ENCODE data around the gene CEPT1.

DNA sequence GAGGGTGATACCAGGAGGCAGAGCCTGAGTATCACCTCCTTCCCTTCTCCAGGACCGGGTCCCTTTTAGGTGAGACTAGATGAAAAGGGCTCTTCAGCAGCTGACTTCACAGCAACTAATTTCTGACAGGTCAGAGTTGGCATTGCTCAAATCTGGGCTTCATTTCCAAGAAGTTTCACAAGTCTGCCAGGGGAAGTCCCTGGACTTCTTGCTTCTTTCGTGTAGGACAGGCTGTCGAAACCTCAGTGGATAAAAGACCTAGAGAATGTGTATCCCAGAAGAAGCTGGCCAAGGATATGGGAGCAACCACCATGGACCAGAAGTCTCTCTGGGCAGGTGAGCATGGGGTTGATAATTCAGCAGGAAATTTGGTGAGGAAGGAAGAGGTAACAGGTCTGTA, 87.4 kb downstream of the CEPT1 start, which contains the start of gene CHI3L2:
- TF ChIP-seq, protein P1, sequence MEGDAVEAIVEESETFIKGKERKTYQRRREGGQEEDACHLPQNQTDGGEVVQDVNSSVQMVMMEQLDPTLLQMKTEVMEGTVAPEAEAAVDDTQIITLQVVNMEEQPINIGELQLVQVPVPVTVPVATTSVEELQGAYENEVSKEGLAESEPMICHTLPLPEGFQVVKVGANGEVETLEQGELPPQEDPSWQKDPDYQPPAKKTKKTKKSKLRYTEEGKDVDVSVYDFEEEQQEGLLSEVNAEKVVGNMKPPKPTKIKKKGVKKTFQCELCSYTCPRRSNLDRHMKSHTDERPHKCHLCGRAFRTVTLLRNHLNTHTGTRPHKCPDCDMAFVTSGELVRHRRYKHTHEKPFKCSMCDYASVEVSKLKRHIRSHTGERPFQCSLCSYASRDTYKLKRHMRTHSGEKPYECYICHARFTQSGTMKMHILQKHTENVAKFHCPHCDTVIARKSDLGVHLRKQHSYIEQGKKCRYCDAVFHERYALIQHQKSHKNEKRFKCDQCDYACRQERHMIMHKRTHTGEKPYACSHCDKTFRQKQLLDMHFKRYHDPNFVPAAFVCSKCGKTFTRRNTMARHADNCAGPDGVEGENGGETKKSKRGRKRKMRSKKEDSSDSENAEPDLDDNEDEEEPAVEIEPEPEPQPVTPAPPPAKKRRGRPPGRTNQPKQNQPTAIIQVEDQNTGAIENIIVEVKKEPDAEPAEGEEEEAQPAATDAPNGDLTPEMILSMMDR (IDR thresholded peaks at IDR 0.05; ENCODE audit: insufficient read depth, low read depth, low read length), result no peak
- no peak for TF ChIP-seq EZH2 (IDR thresholded peaks at IDR 0.05; ENCODE audit: insufficient read depth, low read length)

Data from astrocyte (in vitro differentiated cells and primary cell).